Stimulated activated naive CD4-positive, alpha-beta T cell treated with Interleukin-2 at 50 U/mL for 16 hours (primary cell): ENCODE results near the gene PIAS3.

ENCODE experiments used
- DNase-seq: peaks from one replicate; lab custom pipeline; 2025; lab: John Stamatoyannopoulos, UW

The PIAS3 gene

DNA sequence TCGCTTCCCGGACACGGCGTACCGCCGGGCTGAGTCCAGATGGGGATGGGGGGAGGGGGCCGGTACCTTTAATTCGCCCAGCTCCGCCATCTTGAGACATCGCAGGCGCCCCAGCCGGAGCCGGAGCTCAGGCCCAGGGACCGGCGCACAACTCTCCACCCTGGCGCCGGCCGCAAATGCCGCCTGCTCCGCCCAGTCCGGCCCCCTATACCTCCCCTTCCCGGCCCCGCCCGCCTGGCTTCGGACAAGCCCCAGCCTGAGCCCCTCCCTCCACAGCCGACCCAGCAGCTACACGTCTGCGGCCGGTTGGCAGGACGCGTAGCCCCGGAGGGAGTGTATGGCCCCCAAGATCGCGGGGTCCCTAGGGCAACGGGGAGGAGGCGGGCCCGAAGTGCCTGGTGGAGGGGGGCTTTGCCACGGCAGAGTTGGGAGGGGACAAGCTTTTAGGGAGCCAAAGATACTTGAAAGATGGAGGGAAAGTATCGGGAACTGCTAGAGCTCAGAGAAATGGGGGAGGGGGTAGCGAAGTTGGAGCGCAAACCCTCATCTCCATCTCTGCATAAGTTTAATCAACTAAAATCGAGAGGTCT lies at the start of gene PIAS3:
Gene PIAS3 (minus strand): TSS at position 181 of the 590 bp plus-strand sequence. CDS start 91 bp downstream, at position 90.
- DNase-seq = peak; percentile 82

DNA sequence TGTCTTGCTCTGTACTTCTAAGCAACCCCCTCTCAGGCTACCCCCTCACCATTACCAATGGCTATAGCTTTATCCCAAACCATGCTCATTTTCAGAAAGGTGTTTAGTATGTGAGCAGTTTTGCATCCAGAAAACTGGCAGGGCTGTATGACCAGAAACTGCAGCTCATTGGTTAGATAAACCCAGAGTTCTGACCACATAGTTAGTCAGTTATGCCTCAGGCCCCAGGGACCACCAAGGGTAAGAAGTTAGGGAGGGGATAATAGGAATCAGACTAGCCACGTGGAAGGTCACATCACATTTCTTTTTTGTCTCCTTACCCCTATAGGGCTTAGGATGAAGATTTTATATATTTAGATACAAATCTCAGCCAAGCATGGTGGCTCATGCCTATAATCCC lies 49.8 kb upstream of the PIAS3 start:
- DNase-seq = no peak

DNA sequence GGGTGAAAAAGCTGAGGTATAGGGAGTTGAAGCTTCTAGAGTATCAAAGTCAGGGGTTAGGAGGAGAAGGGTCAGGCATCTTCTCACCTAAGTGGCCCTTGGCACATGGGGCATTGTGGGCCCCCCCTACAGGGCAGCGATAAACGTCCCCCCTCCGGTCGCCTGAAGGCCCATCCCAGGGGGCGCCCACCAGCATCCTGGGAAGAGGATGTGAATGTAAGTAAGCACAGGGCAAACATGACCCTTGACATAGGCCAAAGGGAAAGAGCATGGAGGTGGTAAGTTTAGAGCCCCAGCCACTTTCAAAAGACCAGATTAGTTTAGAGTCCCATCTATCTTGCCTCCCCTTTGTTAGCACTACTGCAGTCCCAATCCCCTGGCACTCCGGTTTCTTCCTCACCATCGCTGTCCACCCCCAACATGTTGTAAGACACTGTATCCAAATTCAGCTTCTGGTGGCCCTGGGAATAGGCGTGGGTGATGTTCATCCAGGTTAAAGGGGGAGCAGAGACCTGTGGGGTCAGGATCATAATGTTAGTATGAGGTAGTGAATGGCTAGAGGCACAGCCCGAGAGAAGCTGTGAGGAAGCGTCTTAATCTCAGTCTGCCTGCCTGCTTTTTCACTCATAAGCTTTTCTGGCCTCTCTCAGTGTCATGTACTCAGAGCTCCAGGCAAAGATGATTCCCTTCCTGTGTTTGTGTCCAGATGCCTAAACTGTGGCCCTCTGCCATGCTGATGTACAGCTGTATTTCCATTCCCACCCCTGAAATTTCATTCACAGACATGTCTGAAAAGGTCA lies 48.3 kb upstream of the PIAS3 start:
- DNase-seq = no peak

DNA sequence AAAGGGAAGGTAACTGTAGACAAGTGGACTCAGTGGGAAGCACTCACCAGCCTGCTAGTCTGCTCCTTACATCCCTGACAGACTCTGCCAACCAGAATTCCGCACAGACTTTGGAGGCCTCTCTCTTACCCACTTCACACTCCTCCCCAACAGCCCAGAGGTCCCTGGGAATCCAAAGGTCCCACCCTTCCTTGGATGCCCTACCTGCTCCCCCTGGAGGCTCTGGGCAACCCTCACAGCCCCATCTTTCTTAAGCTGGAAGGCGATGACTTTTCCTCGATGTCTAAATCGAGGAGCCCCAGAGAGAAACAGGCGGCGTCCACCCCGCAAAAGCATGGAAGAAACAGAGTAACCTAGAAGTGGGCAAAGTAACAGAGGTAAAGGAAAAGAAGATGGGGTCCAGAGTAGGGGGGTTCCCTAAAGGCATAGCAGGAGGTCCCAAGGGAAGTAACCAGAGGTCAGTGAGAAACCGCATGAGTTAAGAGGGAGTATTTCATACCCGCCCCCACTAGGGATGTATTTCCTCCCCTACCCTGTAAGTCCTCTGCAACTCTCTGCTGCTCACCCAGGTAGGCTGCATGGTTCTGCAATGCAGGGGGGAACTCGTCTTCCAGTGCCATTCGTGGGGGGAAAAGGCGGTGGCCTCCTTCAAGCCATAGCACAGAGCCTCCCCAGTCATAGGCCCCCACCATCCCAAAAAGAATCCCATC lies 42.6 kb upstream of the PIAS3 start:
- DNase-seq = no peak

DNA sequence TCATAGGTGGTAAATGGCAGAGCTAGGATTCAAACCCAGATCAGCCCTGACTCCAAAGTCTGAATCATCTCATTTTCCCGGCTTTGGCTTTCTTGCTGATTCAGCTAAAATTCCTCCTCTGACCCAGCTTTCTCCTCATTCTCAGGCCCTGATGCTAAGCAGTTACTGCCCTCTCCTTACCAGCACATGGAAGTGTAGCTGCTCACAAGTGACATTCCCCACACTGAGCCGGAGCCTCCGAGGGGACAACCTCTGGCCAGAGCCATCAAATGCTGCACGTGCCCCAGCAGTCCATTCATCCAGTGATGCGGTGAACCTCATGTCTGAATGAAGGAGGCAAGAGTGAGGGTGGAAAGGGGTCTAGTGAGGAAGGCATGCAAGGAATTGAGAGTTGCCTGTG lies 39.9 kb upstream of the PIAS3 start:
- DNase-seq = no peak

DNA sequence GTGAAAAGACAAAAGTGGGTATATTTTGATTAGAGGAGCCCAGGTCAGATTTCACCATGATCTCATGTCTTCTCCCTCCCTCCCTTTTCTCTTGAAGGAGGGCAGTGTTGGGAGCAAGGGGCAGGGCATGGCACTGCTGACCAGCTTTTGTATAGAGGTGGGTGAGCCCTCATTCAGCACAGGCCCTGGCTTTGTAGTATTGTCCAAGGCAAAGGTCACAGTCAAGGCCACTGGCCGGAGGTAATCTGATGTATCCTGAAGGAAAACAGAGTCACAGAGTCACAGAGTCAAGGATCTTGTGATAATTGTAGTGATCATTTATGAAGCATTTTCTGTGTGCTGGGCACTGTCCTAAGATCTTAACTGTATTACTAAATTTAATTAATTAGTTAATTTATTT lies 39.1 kb upstream of the PIAS3 start:
- DNase-seq = no peak

DNA sequence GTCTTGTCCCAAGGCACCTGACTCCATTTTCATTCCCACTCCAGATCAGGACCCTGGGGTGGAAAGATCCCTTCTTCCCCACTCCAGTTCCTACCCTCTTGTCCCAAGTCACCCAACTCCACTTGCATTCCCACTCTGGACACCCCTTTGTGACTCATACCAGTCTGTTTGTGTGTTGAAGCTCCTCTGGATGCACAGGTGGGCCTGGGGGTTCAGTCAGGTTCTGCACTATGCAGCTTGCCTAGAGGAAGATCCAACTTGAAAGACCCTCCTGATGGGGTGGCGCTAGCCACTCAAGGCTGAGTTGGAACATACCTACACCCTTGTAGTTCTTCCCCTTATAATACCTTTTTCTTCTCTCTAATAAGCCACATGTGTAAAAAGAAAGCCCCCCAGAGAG lies 36.6 kb upstream of the PIAS3 start:
- no peak for DNase-seq

DNA sequence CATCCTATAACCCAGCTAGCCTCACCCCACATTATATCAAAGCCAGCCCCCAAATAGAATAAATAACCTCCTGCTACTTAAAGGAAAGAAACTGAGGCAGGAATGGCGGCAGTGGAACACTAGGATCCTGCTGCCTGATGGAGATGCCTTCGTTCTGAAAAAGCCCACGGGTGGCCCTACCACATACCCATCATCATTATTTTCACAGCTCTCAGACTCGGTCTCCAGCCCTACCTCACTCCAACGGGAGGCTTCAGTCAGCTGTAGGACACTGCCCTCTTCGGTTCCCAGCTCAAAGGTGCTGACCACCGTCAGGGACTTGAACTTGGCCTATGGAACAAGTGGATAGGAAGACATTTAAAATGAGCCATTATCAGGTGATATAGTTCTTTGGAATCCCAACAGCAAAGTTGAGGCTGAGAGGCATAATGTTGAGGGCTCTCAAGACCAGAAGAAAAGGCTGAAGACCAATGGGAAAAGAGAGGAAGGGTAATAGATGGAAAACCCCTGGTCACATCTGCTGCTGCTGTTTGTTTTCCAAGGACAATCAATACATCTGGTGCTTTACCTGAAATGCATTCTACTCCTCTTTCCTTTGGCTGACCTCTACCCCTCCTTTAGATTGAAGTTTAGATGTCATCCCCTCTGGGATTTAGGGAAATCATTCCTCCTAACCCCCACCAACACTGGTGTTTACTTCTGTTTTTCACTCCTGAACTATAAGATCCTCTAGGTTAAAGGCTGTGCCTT lies 34.6 kb upstream of the PIAS3 start:
- no peak for DNase-seq

DNA sequence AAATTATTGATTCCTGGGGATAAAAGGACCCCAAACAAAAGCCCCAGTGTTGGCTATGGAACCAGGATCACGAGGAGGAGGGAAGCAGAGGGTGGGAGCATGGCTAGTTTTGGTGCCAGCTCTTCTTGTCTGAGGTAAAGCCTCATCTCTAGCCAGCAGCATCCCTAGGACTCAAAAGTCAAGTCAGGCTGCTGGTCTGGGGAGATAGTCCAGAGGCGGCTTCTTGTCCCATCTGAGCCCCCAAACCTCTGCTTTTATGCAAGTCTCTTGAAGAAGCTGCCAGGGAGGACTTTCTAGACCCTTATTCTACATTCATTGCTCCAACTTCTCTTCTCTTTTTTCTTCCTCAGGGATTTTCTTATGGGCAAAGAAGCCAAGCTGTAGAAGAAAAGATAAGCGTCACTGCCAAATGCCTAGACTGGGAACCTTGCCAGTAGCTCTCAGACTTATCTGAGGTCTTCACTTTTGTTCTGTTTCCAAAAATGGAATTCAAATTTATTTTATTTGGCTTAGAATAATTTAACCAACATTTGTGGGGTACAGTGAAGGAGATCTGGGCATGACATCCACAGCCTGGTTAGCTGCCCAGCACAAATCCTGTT lies 33.7 kb upstream of the PIAS3 start:
- no peak for DNase-seq

DNA sequence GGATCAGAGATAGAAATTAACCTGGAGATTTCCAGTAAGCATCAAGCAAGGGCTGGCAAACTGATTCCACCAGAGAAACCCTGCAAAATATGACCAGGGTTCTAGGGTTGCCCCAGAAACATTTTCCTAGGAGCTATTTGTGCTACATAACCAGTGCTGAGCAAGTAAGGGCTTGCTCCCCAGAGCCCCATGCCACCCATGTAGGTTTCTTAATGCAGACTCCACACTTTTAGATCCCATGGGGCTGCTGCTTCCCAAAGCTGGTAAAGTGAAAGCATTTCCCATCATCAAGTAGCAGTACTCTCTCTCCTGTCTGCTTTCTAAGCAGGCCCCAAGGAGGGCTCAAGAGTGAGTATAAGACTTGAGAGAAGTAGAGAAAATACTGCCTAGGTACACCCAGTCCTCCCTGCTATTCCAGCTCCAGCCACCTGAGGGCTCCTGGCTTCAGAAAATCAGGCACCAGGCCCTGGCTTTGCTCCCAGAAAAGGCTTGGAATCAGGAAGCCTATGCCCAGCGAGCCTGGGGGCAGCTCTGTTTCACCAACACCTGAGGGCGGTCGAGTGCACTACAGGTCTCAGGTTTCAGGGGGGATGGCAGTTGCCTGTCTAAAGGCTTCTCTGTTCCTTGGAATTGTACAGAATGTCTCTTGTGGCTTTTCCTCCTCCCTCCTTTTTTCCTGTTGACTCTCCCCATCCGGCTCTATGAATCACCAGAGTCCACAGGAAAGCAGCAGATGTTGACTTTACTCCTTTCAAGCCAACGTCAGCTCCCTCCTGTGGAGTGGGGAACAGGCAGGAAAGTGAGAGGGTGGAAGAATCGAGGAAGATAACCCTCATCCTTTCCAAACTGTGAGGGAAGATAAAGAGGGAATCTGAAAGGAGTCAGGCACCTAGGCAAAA lies 33.0 kb upstream of the PIAS3 start:
- peak; percentile 21 for DNase-seq

DNA sequence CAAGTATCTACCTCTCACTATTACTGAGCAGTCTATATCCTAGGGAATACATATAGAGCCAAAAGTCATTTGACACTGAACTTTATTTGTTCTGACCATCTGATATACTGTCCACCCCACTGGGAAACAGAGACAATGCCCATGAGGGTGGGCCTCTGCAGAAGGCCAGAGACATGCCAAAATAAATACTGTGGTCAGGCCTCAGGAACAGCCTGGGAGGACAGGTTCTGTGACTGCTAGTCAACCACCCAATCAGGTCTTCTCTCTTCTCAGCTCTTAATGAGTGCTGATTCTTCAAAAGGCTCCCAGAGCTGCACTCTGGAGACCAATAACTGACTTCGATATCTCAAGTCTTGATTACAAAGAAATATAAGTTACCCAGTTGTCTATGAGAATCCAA lies 32.3 kb upstream of the PIAS3 start:
- DNase-seq = no peak

DNA sequence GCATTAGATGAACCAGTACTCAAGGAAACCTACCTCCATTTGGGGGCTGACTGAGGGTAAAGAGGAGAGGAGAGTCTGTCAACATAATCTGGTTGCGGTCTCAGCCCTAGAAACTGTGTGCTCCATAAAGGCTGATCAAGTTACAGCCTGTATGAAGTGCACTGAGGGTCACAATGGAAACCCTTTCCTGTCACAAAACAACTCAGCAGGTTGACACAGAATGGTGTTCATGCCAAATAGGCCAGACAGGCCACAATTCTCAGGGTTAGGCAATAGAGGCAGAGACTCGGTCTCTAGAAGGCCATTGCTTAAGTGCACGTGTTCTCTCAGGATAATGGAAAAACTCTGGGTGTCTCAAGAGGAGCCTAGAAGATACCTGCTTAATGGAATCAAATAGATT lies 30.8 kb upstream of the PIAS3 start:
- no peak for DNase-seq

DNA sequence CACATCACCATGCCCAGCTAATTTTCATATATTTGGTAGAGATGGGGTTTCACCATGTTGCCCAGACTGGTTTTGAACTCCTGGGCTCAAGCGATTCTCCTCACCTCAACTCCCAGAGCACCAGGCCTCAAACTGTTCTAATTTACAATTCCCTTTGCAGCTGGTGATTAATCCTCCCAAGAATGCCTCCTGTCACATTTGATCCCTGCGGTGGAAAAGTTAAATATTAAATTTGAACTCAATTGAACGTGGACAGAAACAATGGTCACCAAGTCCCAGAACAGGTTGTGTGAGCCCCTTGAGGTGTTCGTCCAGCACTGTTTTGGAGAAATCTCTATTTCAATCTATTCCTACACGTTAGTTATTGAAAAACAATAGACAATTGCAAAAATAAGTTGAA lies 28.8 kb upstream of the PIAS3 start:
- DNase-seq = no peak

DNA sequence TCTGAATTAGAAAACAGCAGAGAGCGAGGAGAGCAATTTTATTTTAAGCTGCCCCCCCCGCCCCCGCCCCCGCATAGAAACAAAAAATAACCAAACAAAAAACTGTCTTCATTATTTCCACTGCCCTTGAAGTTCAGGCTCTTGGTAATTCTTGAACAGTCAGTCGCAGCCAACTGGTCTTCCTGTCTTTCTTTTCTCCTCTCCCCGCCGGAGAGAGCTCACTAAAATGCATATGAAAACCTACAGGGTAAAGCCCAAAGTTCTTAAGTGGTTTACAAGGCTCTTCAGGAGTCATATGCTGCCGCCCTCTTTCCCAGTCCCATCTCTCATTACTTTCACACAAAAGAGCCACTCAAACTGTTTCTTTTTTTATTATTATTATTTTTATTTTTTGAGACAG lies 27.9 kb upstream of the PIAS3 start:
- DNase-seq = no peak

DNA sequence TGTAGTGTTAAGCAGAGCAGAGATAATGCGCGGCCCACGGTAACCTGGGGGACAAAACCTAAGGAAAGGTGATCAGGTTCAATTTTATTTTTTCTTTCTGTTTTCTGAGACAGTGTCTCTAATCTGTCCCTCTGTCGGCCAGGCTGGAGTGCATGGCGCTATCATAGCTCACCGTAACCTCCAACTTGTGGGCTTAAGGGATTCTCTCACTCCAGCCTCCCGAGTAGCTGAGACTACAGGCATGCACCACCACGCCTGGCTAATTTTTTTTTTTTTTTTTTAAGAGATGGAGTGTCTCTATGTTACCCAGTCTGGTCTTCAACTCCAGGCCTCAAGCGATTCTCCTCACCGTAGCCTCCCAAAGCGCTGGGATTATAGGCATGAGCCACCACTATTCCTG lies 27.5 kb upstream of the PIAS3 start:
- no peak for DNase-seq

DNA sequence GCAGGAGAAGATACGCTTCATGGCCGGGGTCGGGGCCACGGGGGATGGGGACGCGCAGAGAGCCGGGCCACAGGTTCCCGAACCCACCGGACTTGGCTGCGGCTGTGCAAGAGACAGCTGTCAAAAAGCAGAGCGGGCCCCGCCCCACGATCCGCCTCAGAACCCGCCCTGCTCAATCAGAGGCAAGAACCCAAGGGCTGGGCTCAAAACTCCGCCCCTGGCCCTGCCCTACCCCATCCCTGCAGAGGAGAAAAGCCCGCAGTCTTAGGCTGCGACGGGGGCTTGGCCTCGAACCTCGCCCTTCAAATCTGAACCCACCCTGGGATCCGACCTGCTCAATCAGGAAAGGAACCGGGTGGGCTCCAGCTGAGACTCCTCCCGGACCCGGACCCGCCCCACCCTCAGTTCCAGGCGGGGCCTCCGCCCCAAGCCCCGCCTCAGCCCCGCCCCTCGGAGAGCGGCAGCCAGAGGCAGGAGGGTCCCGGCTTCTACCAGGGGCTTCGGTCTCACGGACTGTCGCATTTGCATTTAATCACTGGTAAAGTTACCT lies 26.9 kb upstream of the PIAS3 start, which contains the start of gene ANKRD35:
Gene ANKRD35 (minus strand): TSS at position 129 of the 550 bp plus-strand sequence. CDS start 108 bp downstream, at position 21.
- DNase-seq = peak; percentile 87

DNA sequence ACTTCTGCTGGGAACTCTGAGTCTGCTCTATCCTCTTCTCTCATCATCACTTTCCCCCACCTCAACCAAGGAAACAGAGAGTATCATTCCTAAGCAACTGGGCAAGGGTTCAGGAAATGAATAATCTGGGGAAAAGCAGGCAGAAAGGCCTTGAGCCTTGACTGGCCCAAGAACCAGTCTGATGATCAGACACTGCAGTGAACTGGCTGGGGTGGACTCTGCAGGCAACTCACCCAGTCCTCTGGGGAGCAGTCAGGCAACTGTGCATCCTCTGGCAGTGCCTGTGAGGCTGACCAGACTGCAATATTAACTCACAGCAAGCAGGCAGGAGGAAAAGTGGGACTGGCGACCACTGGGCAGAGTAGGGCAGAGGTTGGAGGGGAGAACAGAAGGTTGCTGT lies 25.8 kb upstream of the PIAS3 start:
- no peak for DNase-seq

DNA sequence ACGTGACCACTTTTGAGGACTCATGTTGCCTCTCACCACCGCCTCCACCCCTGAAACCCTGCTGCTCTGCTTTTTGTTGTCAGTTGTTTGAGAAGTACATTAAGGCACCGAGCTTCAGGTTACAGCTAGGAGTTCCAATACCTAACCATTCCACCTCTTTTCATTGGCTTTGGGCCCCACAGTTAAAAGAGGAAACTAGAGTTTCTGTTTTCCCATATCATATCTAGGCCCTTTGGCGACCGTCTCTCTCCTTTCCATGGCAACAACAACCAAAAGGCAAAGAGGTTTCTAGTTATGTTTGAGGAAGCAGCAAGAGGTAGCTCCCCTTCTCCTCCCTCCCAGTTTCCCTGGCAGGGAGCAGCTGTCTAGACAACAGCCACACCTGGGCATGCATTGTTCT lies 20.9 kb upstream of the PIAS3 start:
- DNase-seq = no peak

DNA sequence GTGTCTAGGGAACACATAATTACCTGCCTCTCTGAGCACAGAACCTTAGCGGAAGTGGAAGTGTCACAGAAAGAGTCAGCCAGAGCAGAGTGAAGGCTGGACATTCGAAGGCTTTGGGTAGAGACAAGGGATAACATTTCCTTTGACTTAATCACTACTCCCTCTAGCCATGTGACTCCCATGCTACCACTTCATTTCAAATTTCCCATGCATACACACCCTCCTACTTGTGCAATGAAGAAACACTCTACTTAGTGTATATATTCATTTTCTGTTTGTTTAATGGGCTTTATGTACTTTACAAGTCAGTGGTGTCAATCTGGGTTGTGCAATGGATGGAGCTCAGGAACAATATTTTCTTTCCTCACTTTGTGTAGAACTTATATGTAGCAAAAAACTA lies 19.8 kb upstream of the PIAS3 start:
- no peak for DNase-seq

DNA sequence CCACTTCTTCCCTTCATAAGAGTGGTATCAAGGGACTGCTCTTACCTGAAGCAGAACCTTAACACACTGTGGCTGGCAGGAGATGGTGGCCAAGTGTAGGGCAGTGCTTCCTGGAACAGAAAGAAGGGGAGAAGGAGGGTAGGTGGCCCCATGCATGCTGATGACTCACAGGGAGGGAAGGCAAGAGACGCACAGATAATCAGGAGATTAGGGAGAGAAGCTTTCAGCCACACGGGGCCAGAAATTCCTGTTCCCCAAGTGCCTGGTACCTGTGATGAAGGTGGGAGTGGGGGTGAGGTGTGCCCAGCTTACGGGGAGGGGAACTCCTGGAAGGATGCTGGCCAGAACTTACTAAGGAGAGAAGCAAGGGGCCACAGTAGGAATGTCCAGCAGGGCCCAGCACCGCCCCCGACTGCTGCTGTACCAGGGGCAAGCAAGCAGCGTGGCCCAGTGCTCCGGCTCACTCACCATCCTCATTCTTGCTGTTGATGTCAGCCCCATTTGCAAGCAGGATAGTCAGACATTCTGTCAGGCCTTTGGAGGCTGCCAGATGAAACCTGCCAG lies 19.1 kb upstream of the PIAS3 start:
- no peak for DNase-seq
